ENCODE data around the gene EPC2.
"Not testable (repeated sequence)": the region's sequence is repeated elsewhere in the genome, so short reads cannot be mapped to it uniquely, and the experiment has no call there.

EPC2 gene

DNA sequence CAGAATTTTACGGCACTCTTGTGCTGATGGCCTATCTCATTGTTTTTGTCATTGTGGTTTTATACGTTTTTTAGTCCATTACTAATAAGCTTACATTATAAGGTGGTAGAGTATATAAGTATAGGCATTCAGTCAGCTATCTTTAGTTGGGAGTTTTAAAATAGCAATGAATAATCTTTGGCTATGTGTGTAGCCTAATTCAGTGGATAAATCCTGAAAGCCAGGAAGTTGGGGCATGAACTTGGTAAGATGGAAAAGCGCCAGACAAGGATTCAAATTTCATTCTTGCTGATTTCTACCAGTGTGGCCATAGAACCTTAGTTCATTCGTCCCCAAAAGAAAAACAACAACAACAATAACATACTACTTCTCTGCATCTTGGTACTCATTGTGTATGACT, 31.2 kb downstream of the EPC2 start:
- TF ChIP-seq, protein P1, sequence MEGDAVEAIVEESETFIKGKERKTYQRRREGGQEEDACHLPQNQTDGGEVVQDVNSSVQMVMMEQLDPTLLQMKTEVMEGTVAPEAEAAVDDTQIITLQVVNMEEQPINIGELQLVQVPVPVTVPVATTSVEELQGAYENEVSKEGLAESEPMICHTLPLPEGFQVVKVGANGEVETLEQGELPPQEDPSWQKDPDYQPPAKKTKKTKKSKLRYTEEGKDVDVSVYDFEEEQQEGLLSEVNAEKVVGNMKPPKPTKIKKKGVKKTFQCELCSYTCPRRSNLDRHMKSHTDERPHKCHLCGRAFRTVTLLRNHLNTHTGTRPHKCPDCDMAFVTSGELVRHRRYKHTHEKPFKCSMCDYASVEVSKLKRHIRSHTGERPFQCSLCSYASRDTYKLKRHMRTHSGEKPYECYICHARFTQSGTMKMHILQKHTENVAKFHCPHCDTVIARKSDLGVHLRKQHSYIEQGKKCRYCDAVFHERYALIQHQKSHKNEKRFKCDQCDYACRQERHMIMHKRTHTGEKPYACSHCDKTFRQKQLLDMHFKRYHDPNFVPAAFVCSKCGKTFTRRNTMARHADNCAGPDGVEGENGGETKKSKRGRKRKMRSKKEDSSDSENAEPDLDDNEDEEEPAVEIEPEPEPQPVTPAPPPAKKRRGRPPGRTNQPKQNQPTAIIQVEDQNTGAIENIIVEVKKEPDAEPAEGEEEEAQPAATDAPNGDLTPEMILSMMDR (IDR thresholded peaks at IDR 0.05; ENCODE audit: low read depth, low read length, poor library complexity, severe bottlenecking): no peak
- TF ChIP-seq EZH2phosphoT487 (IDR thresholded peaks at IDR 0.05; ENCODE audit: borderline replicate concordance, low read length): no peak
- Histone ChIP-seq H4K20me1 (ENCODE audit: control insufficient read depth, insufficient read depth, low read depth, low read length) (peaks cover 10% of the 10 kb centered on the region), H3K79me2 (ENCODE audit: control insufficient read depth, low read length) (peaks cover 98% of the 10 kb centered on the region), H3K4me2 (ENCODE audit: low read length) (no peak overlapping the region), H3K4me3 (ENCODE audit: low read length) (no peak overlapping the region), H3K27me3 (ENCODE audit: control insufficient read depth, low read length) (no peaks in the 10 kb centered on the region), H3K27ac (ENCODE audit: low read depth, low read length) (no peak overlapping the region), H3K9me2 (replicated peaks; ENCODE audit: control insufficient read depth, low read length) (no peaks in the 10 kb centered on the region), H3F3A (ENCODE audit: control insufficient read depth, insufficient read depth) (peaks cover 7% of the 10 kb centered on the region), H3K4me1 (ENCODE audit: control insufficient read depth, low read length) (peaks cover 6% of the 10 kb centered on the region; the same call in 1 of the 2 replicates), H3K36me3 (ENCODE audit: control insufficient read depth, low read length) (no peaks in the 10 kb centered on the region), H3K9me3 (ENCODE audit: control insufficient read depth, insufficient read depth, low read length) (no peaks in the 10 kb centered on the region; the same call in 1 of the 2 replicates)

DNA sequence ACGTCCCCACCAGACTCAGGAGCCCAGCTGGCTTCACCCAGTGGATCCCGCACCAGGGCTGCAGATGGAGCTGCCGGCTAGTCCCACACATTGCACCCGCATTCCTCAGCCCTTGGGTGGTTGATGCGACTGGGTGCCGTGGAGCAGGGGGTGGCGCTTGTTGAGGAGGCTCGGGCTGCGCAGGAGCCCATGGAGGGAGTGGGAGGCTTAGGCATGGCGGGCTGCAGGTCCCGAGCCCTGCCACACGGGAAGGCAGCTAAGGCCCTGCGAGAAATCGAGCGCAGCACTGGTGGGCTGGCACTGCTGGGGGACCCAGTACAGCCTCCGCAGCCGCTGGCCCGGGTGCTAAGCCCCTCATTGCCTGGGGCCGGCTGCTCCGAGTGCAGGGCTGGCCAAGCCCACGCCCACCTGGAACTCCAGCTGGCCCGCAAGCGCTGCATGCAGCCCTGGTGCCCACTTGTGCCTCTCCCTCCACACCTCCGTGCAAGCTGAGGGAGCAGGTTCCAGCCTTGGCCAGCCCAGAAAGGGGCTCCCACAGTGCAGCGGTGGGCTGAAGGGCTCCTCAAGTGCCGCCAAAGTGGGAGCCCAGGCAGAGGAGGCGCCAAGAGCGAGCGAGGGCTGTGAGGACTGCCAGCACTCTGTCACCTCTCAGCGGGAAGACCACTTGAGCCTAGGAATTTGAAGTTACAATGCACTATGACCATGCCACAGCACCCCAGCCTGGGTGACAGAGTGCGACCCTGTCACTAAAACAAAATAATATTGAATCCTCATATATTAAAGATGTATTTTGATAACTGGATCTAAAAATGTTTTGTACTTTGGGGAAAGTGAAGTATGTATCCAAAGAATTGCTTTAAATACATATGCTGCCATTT, 34.0 kb downstream of the EPC2 start:
- not testable (repeated sequence) for H3K4me1 ChIP-seq (ENCODE audit: control insufficient read depth, low read length); H3K36me3 ChIP-seq (ENCODE audit: control insufficient read depth, low read length); H3K27me3 ChIP-seq (ENCODE audit: control insufficient read depth, low read length); H3F3A ChIP-seq (ENCODE audit: control insufficient read depth, insufficient read depth); H3K27ac ChIP-seq (ENCODE audit: low read depth, low read length); H3K4me2 ChIP-seq (ENCODE audit: low read length); H3K9me2 ChIP-seq (replicated peaks; ENCODE audit: control insufficient read depth, low read length); H3K4me3 ChIP-seq (ENCODE audit: low read length); H4K20me1 ChIP-seq (ENCODE audit: control insufficient read depth, insufficient read depth, low read depth, low read length); H3K9me3 ChIP-seq (ENCODE audit: control insufficient read depth, insufficient read depth, low read length)
- peaks cover 98% of the 10 kb centered on the region for H3K79me2 ChIP-seq (ENCODE audit: control insufficient read depth, low read length)

DNA sequence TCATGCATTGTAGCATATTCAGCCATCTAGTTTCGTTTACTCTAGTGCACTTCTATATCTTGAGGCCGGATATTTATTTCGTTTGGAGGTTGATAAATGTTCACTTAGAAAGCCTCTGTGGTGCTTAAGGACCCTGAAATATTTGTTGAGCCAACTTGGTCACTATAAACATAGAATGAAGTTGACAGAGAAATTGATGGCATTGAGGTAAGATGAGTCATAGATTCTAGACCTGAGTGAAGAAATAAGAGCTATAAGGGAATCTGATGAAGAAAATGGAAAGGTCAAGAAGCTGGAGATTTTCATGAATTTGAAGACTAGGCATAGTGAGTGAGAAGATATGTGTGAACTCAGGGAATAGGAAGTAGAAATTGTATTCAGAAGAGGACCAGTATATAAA, 35.9 kb downstream of the EPC2 start:
- H3K9me2 ChIP-seq (replicated peaks; ENCODE audit: control insufficient read depth, low read length): no peaks in the 10 kb centered on the region
- no peak for TF ChIP-seq EZH2phosphoT487 (IDR thresholded peaks at IDR 0.05; ENCODE audit: borderline replicate concordance, low read length)
- TF ChIP-seq, protein P1 (IDR thresholded peaks at IDR 0.05; ENCODE audit: low read depth, low read length, poor library complexity, severe bottlenecking): no peak
- H3K27ac ChIP-seq (ENCODE audit: low read depth, low read length): no peak overlapping the region
- H3K79me2 ChIP-seq (ENCODE audit: control insufficient read depth, low read length): peaks cover 98% of the 10 kb centered on the region
- H4K20me1 ChIP-seq (ENCODE audit: control insufficient read depth, insufficient read depth, low read depth, low read length): no peaks in the 10 kb centered on the region
- no peaks in the 10 kb centered on the region for H3K36me3 ChIP-seq (ENCODE audit: control insufficient read depth, low read length)
- H3K27me3 ChIP-seq (ENCODE audit: control insufficient read depth, low read length): no peaks in the 10 kb centered on the region
- H3K4me3 ChIP-seq (ENCODE audit: low read length): no peak overlapping the region
- H3K4me2 ChIP-seq (ENCODE audit: low read length): no peak overlapping the region
- peaks cover 3% of the 10 kb centered on the region; the same call in 1 of the 2 replicates for H3K9me3 ChIP-seq (ENCODE audit: control insufficient read depth, insufficient read depth, low read length)
- H3K4me1 ChIP-seq (ENCODE audit: control insufficient read depth, low read length): no peaks in the 10 kb centered on the region
- no peaks in the 10 kb centered on the region for H3F3A ChIP-seq (ENCODE audit: control insufficient read depth, insufficient read depth)

DNA sequence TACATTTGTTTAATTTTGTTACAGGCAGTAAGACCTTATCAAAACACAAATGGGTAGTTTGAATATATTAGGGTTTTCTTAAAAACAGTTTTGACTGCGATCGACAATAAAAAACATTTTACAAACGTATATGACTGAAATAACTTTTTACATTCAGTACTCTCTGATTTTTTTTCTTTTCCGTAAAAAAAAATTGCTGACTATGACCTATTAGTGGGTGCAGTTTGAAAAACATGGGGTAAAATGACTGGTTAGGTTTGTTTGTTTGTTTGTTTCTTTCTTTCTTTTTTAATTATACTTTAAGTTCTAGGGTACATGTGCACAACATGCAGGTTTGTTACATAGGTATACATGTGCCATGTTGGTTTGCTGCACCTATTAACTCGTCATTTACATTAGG, 36.9 kb downstream of the EPC2 start:
- Histone ChIP-seq H3K27ac (ENCODE audit: low read depth, low read length) (no peak overlapping the region), H3K27me3 (ENCODE audit: control insufficient read depth, low read length) (no peaks in the 10 kb centered on the region), H3K9me3 (ENCODE audit: control insufficient read depth, insufficient read depth, low read length) (peaks cover 3% of the 10 kb centered on the region; the same call in 1 of the 2 replicates), H3K4me2 (ENCODE audit: low read length) (no peak overlapping the region), H3K9me2 (replicated peaks; ENCODE audit: control insufficient read depth, low read length) (no peaks in the 10 kb centered on the region), H4K20me1 (ENCODE audit: control insufficient read depth, insufficient read depth, low read depth, low read length) (no peaks in the 10 kb centered on the region), H3K36me3 (ENCODE audit: control insufficient read depth, low read length) (no peaks in the 10 kb centered on the region), H3F3A (ENCODE audit: control insufficient read depth, insufficient read depth) (no peaks in the 10 kb centered on the region), H3K79me2 (ENCODE audit: control insufficient read depth, low read length) (peaks cover 98% of the 10 kb centered on the region), H3K4me3 (ENCODE audit: low read length) (no peak overlapping the region), H3K4me1 (ENCODE audit: control insufficient read depth, low read length) (no peaks in the 10 kb centered on the region)
- TF ChIP-seq, protein P1 (IDR thresholded peaks at IDR 0.05; ENCODE audit: low read depth, low read length, poor library complexity, severe bottlenecking): no peak
- no peak for TF ChIP-seq EZH2phosphoT487 (IDR thresholded peaks at IDR 0.05; ENCODE audit: borderline replicate concordance, low read length)

DNA sequence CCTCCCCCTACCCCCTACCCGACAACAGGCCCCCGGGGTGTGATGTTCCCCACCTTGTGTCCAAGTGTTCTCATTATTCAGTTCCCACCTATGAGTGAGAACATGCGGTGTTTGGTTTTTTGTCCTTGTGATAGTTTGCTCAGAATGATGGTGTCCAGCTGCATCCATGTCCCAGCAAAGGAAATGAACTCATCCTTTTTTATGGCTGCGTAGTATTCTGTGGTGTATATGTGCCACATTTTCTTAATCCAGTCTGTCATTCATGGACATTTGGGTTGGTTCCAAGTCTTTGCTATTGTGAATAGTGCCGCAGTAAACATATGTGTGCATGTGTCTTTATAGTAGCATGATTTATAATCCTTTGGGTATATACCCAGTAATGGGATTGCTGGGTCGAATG, 37.3 kb downstream of the EPC2 start:
- not testable (repeated sequence) for H3K9me3 ChIP-seq (ENCODE audit: control insufficient read depth, insufficient read depth, low read length); H3F3A ChIP-seq (ENCODE audit: control insufficient read depth, insufficient read depth); H3K9me2 ChIP-seq (replicated peaks; ENCODE audit: control insufficient read depth, low read length); H3K36me3 ChIP-seq (ENCODE audit: control insufficient read depth, low read length); H3K27ac ChIP-seq (ENCODE audit: low read depth, low read length); H3K4me1 ChIP-seq (ENCODE audit: control insufficient read depth, low read length); H3K27me3 ChIP-seq (ENCODE audit: control insufficient read depth, low read length); H3K4me3 ChIP-seq (ENCODE audit: low read length); H3K4me2 ChIP-seq (ENCODE audit: low read length); H4K20me1 ChIP-seq (ENCODE audit: control insufficient read depth, insufficient read depth, low read depth, low read length)
- H3K79me2 ChIP-seq (ENCODE audit: control insufficient read depth, low read length): peaks cover 98% of the 10 kb centered on the region
